Measurements from ENCODE around the gene CCDC51. TPM values are rescaled to one million over a fixed set of nuclear protein-coding genes. Genes with fewer than 3 reads are reported as not detected.
A peak's percentile ranks its signal among the peaks of the same experiment; 100 is the strongest.
"Not testable (repeated sequence)": the region's sequence is repeated elsewhere in the genome, so short reads cannot be mapped to it uniquely, and the experiment has no call there.

CCDC51 gene
- total RNA-seq, 1 experiment from 2014 or later = 11.0 TPM

- peak; percentile 43 for DNase-seq (ENCODE audit: low read depth)
Measured at GRCh38 chr3:48466386-48467109, 26.6 kb upstream of the CCDC51 start.

DNA sequence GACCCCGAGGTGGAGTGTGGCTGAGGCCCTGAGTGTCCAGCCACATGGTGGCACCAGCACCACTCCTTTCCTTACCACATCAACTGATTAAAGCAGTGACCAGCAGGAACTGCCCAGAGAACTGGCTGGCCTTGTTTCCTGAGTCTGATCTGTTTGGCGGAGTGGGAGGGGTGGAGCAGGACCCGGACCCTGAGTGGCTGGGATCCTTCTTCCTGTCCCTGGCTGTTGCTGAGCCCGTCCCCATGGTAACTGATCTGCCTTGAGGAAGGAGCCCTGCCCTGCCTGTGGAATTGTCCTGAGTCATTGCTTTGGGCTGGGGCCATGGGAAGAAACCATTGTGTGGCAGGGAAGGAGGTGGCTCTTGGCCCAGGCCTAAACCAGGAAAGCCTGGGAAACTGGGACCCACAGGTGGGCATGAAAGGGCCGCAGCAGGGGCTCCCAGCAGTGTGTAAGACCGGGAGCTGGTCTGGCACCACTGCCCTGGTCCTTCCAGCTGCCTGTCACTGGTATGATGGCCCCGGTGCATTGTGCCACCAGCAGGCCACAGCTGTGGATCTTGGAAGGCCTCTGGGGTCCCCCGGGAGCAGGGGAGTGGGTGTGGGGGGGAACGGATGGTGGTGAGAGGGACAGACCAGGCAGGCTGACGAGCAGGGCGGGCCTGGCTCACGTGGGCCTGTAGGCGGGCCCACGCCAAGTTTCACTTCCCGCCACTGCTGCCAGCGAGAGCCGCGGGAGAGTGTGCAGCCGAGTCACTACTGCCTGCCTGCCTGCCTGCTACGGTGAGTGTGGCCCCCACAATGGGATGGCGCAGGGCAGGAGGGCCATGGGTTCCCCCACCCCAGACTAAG lies 25.8 kb upstream of the CCDC51 start:
- DNase-seq (ENCODE audit: low read depth) = peak; percentile 100

- DNase-seq (ENCODE audit: low read depth) = no peak
Measured at GRCh38 chr3:48465237-48465530, 25.3 kb upstream of the CCDC51 start.

DNA sequence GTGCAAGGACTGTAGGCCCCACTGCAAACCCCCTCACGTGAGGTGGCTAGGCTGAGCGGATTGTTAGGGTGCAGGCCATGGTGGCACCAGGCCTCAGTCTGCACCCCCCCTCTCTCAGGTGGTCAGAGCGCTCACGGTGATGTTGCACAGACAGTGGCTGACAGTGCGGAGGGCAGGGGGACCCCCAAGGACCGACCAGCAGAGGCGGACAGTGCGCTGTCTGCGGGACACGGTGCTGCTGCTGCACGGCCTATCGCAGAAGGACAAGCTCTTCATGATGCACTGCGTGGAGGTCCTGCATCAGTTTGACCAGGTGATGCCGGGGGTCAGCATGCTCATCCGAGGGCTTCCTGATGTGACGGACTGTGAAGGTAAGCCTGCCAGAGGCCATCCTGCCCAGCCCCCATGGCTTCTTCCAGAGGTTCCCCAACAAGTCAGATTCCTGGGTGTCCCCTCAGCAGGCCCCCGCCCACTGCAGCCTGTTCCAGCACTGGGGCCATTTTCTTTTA lies 24.8 kb upstream of the CCDC51 start:
- no peak for DNase-seq (ENCODE audit: low read depth)

DNA sequence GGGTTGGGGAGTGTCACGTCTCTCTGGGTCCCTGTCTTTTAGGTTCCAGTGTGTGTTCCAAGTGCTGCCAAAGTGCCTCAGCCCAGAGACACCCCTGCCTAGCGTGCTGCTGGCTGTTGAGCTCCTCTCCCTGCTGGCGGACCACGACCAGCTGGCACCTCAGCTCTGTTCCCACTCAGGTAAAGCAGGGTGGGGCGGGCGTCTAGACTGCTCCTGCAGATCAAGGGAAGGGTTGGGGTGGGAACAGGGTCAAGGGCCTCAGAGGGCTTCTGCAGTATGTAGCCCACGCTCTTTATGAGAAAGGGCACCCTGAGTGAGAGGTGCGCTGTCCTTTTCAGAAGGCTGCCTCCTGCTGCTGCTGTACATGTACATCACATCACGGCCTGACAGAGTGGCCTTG lies 23.8 kb upstream of the CCDC51 start:
- no peak for DNase-seq (ENCODE audit: low read depth)

- DNase-seq (ENCODE audit: low read depth) = not testable (repeated sequence)
Measured at GRCh38 chr3:48461767-48462166, 21.8 kb upstream of the CCDC51 start.

GRCh38 chr3:48460517-48460902 lies 20.6 kb upstream of the CCDC51 start:
- DNase-seq (ENCODE audit: low read depth) = no peak

DNA sequence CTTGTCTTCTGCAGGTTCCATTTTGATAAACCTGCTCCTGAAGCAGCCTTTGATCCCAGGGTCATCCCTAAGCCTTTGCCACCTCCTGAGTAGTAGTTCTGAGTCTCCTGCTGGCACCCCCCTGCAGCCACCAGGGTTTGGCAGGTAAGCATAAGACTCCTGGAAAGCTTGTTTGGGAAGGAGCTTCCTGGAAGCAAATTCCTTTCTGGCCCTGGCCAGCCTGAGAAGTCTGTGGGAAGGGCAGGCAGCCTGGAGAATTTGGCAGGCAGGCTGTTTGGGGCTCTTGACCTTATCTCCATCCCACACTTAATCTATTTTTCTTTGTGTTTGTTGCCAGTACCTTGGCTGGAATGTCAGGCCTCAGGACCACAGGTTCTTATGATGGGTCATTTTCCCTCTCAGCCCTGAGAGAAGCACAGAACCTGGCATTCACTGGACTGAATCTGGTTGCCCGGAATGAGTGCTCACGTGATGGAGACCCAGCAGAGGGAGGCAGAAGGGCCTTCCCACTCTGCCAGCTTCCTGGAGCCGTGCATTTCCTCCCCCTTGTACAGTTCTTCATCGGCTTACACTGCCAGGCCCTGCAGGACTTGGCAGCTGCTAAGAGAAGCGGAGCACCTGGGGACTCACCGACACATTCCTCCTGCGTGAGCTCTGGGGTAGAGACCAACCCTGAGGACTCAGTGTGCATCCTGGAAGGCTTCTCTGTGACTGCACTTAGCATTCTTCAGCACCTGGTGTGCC lies 20.0 kb upstream of the CCDC51 start:
- no peak for DNase-seq (ENCODE audit: low read depth)

DNA sequence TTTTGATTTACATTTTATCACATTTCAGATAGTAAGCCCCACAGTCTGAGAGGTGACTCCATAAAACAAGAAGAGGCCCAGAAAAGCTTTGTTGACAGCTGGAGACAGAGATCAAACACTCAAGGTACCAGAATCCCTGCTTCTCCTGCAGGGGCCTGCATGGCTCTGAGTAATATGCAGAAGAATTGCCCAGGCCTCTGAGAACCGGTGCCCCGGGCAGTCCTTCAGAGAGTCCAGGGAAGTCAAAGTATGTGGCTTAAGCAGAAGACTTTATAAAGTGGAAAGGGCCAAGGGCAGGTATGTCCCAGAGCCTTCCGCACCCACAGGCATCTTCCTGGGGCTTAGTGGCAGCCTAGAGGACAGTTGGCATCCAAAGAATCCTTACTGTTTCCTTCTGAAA lies 19.4 kb upstream of the CCDC51 start:
- DNase-seq (ENCODE audit: low read depth) = no peak

- no peak for DNase-seq (ENCODE audit: low read depth)
Measured at GRCh38 chr3:48456456-48456855, 16.5 kb upstream of the CCDC51 start.

DNA sequence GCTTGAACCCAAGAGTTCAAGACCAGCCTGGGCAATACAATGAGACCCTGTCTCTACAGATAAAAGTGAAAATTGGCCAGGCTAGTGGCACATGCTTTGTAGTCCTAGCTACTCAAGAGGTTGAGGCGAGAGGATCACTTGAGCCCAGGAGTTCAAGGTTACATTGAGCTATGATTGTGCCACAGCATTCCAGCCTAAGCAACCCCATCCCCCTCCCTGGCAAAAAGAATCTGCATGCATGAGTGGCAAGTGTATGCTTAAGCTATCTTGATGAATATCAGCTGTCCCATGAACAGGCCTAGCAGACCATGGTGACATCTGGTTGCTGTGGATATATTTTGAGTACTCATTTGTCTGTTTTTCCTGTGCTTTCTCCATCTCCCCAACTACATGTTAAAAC lies 11.4 kb upstream of the CCDC51 start:
- no peak for DNase-seq (ENCODE audit: low read depth)

DNA sequence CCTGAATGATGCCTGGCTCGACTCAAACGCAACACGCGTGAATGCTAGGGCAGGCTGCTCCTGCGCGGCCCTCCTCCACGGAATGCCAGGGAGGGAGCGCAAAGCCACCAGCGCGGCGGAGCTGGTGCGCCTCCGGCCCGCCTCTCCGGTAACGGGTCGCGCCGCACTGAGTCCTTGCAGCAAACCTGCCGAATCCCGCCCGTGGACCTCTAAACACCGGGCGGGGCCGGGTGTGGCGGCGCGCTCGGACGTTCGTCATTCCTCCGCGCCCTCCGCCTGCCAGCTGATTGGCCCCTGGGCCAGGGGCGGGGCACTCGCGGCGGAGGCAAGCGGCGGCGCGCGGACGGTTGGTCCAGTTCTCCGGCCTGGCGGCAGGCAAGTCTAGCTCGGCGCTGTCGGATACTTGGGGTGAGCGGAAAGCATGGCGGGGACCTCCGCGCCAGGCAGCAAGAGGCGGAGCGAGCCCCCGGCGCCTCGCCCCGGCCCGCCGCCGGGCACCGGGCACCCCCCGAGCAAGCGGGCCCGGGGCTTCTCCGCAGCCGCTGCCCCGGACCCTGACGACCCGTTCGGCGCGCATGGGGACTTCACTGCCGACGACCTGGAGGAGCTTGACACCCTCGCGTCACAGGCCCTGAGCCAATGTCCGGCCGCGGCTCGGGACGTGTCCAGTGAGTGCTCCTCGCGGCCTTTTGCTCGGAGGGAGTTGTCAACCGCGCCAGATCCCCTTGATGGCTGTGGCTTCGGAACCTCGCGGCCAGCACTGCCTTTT lies 6.7 kb upstream of the CCDC51 start, which contains the start of gene ATRIP:
Gene ATRIP, plus strand, starts transcription at position 313 of the 769 bp plus-strand sequence. Its CDS starts 109 bp downstream, at position 422.
- DNase-seq (ENCODE audit: low read depth) = peak; percentile 82

GRCh38 chr3:48446043-48446424 lies 6.1 kb upstream of the CCDC51 start:
- no peak for DNase-seq (ENCODE audit: low read depth)

DNA sequence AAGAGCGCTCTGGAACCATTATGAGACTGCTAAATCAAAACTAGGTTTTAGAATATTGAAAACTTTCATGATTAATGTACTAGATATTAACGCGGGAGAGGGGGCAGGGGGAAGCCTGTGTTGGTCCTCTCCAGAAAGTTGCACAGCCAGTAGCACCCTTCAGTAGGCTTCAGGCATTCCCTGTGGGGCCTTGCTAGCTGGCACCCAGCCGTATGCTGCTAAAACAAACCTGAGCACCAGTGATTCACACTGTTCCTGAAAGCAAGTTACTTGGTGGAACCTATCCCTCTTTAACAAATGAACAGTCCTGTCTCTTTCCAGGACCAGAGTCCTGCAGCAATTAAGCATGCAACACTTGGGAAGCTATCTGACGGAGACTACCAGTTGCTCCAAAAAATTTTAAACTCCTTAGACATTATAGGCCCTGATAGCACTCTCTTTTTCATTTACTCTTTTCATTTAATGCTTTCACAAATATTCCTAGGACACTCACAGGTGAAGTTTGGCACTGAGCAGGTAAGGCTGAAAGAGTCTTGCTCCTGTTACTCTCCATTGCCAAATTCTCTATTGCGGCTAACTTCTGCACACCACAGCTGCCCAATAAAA lies 5.5 kb upstream of the CCDC51 start:
- peak; percentile 12 for DNase-seq (ENCODE audit: low read depth)

GRCh38 chr3:48441940-48442339 lies 2.0 kb upstream of the CCDC51 start:
- no peak for DNase-seq (ENCODE audit: low read depth)

GRCh38 chr3:48440590-48440958 lies 655 bp upstream of the CCDC51 start:
- DNase-seq (ENCODE audit: low read depth) = no peak

DNA sequence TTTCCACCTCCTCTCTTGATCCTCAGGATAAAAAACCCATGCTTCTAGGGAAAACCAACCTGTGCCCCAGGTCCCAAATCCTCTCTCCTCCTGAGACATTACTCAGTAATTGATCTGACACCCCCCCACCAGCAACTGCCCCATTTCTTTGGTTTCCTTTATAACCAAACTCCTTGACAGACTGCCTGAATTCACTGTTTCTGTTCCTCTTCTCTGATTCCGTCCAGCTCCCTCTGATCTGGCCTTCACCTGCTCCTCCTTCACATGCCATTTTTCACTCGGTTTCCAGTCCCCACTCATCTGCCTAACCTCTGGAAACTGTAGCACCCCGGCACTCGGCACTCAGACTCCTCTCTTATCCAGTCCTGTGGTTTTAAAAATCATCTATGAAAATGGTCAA lies 2.1 kb downstream of the CCDC51 start:
- no peak for DNase-seq (ENCODE audit: low read depth)

DNA sequence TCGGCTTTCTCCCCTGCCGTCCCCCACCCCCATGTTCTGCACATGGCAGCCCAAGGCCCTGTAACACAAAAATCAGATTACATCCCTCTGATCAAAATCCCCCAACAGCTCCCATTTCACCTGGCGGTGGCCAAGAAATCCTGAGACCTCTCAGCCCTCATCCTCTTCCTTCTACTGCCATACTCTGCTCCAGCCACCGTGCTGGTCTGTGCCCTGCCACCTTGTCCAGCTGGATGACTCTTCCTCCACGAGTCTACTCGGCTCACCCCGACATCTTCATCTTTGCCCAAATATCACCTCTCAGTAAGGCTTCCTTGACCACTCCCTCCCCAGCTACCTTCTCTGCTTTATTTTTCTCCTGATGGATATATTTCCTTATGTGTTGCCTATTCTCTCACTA lies 3.1 kb downstream of the CCDC51 start:
- DNase-seq (ENCODE audit: low read depth) = no peak

GRCh38 chr3:48436477-48436787 lies 3.5 kb downstream of the CCDC51 start:
- DNase-seq (ENCODE audit: low read depth) = no peak

GRCh38 chr3:48435774-48436476 lies 4.0 kb downstream of the CCDC51 start:
- peak; percentile 69 for DNase-seq (ENCODE audit: low read depth)

DNA sequence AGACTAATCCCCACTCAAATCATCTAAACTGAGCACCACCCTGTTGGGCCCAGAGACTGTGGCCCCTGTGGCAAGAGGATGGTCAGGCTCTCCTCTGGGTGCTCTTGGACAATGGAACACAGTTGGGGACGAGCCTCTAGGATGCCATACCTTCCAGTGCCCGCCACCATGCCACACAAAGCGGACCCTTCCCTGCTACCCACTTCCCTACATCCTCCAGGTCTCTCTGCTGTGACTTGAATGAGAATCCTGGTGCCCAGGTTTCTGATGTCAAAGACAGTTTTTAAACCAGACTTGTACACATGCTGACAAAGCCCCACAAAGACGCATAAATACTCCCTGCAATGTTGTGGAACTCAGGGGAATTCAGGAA lies 4.7 kb downstream of the CCDC51 start:
- no peak for DNase-seq (ENCODE audit: low read depth)

Measured in M059J (cell line).